Vagina (tissue), 2 donors: ENCODE measurements around the gene DNAJC22. TPM values are rescaled to one million over a fixed set of nuclear protein-coding genes. Genes with fewer than 3 reads are reported as not detected.
"Not testable (repeated sequence)": the region's sequence is repeated elsewhere in the genome, so short reads cannot be mapped to it uniquely, and the experiment has no call there.

Source experiments
- DNase-seq, 2 donors: peaks; one replicate each; pipeline ENCODE4 v3.0.0-alpha.2; 2017; ENCODE audit errors: extremely low spot score in 2 of 2
- H3K27ac ChIP-seq: fragments of 200-600 bp; sonication (generic); one replicate; pipeline ENCODE4 v1.5.1; 2019
- H3K27me3 ChIP-seq: fragments of 200-600 bp; sonication (generic); one replicate; pipeline ENCODE4 v1.5.1; 2019
- H3K36me3 ChIP-seq, 2 donors: fragments of 200-600 bp; sonication (generic); one replicate each; pipeline ENCODE4 v1.5.1; 2017 to 2019
- H3K4me1 ChIP-seq: fragments of 200-600 bp; sonication (generic); one replicate; pipeline ENCODE4 v1.5.1; 2019
- H3K4me3 ChIP-seq, 2 donors: fragments of 200-600 bp; sonication (generic); 1 replicate in 1 of 2; 2 replicates in 1 of 2; pipeline ENCODE4 v1.5.1; 2016 to 2019
- H3K9me3 ChIP-seq: fragments of 200-600 bp; sonication (generic); one replicate; pipeline ENCODE4 v1.5.1; 2019
- CTCF ChIP-seq, 3 experiments: fragments of 450-650 bp in 2 of 3; fragments of 200-600 bp in 1 of 3; sonication (generic) in 1 of 3; IDR thresholded peaks; one replicate each; pipeline ENCODE4 v1.5.1; 2017 to 2019; ENCODE audit warnings: antibody characterized with exemption in 3 of 3, mild to moderate bottlenecking in 2 of 3, moderate library complexity in 2 of 3
- POLR2A ChIP-seq, 2 donors: fragments of 450-650 bp; IDR thresholded peaks; one replicate each; pipeline ENCODE4 v1.6.1; 2017; ENCODE audit warnings: antibody characterized with exemption in 2 of 2, mild to moderate bottlenecking in 2 of 2, moderate library complexity in 2 of 2
- POLR2AphosphoS5 ChIP-seq, 2 donors: sonication (generic); formaldehyde crosslinking; IDR thresholded peaks; one replicate each; pipeline ENCODE4 v1.9.0; 2017; ENCODE audit warnings: antibody characterized with exemption in 2 of 2, mild to moderate bottlenecking in 2 of 2, low read depth in 1 of 2; ENCODE audit not compliant: insufficient read depth in 1 of 2
- intact Hi-C: fragments of 100-400 bp; cut with DNase I; formaldehyde crosslinking; loops from one replicate; pipeline ENCODE4 v1.15.1; 2023
- total RNA-seq: library from RNA; depleted of rRNA; stranded (reverse); fragments of >200 nt; gene quantifications from one replicate; pipeline ENCODE4 v1.2.3, GENCODE V29; 2016

The DNAJC22 gene
- total RNA-seq, 1 donor from 2014 or later: 3.7 TPM

GRCh38 chr12:49370539-49370938, 23.9 kb downstream of the DNAJC22 start:
- TF ChIP-seq CTCF (IDR thresholded peaks at IDR 0.05) (no peak), POLR2A (IDR thresholded peaks at IDR 0.05) (no peak), POLR2AphosphoS5 (IDR thresholded peaks at IDR 0.05; ENCODE audit: insufficient read depth in 1 of 2, low read depth in 1 of 2) (no peak)
- H3K9me3 ChIP-seq: no peaks in the 10 kb centered on the region
- no peak overlapping the region for H3K27ac ChIP-seq
- no peak overlapping the region for H3K4me3 ChIP-seq
- intact Hi-C loops: no loop called here
- no peaks in the 10 kb centered on the region for H3K27me3 ChIP-seq
- H3K4me1 ChIP-seq: peaks cover 39% of the 10 kb centered on the region
- DNase-seq: no peak
- H3K36me3 ChIP-seq: no peaks in the 10 kb centered on the region

- Histone ChIP-seq H3K9me3 (no peaks in the 10 kb centered on the region), H3K27me3 (no peaks in the 10 kb centered on the region), H3K27ac (no peak overlapping the region), H3K36me3 (no peaks in the 10 kb centered on the region), H3K4me3 (no peak overlapping the region), H3K4me1 (peaks cover 2% of the 10 kb centered on the region)
- intact Hi-C loops: no loop called here
- TF ChIP-seq POLR2A (IDR thresholded peaks at IDR 0.05) (no peak), POLR2AphosphoS5 (IDR thresholded peaks at IDR 0.05; ENCODE audit: insufficient read depth in 1 of 2, low read depth in 1 of 2) (no peak), CTCF (IDR thresholded peaks at IDR 0.05) (no peak)
- DNase-seq: no peak
Observed at GRCh38 chr12:49375406-49375805, 28.7 kb downstream of the DNAJC22 start.

- Histone ChIP-seq H3K36me3 (no peaks in the 10 kb centered on the region), H3K9me3 (no peaks in the 10 kb centered on the region), H3K27ac (no peak overlapping the region), H3K4me1 (no peaks in the 10 kb centered on the region), H3K4me3 (no peak overlapping the region), H3K27me3 (no peaks in the 10 kb centered on the region)
- DNase-seq: no peak
- intact Hi-C loops: no loop called here
- TF ChIP-seq POLR2A (IDR thresholded peaks at IDR 0.05) (no peak), CTCF (IDR thresholded peaks at IDR 0.05) (no peak), POLR2AphosphoS5 (IDR thresholded peaks at IDR 0.05; ENCODE audit: insufficient read depth in 1 of 2, low read depth in 1 of 2) (no peak)
Observed at GRCh38 chr12:49377386-49377785, 30.7 kb downstream of the DNAJC22 start.

GRCh38 chr12:49380184-49380583, 33.5 kb downstream of the DNAJC22 start:
- intact Hi-C loops, H3K36me3 ChIP-seq, H3K27me3 ChIP-seq, DNase-seq, H3K4me1 ChIP-seq, H3K4me3 ChIP-seq, H3K27ac ChIP-seq, H3K9me3 ChIP-seq: not testable (repeated sequence)

GRCh38 chr12:49388682-49389386, 42.1 kb downstream of the DNAJC22 start:
- intact Hi-C loops: no loop called here
- no peaks in the 10 kb centered on the region for H3K27me3 ChIP-seq
- H3K4me1 ChIP-seq: no peaks in the 10 kb centered on the region

More at GRCh38 chr12:49388682-49389386, 42.1 kb downstream of the DNAJC22 start:
- Histone ChIP-seq H3K27ac (no peak overlapping the region), H3K4me3 (no peak overlapping the region), H3K9me3 (no peaks in the 10 kb centered on the region), H3K36me3 (no peaks in the 10 kb centered on the region)
- DNase-seq: no peak
- TF ChIP-seq POLR2AphosphoS5 (IDR thresholded peaks at IDR 0.05; ENCODE audit: insufficient read depth in 1 of 2, low read depth in 1 of 2) (no peak), POLR2A (IDR thresholded peaks at IDR 0.05) (no peak), CTCF (IDR thresholded peaks at IDR 0.05) (no peak)
